Cortex of kidney (tissue), 1 donor: ENCODE data around the gene KANSL3.
"Not testable (repeated sequence)": the region's sequence is repeated elsewhere in the genome, so short reads cannot be mapped to it uniquely, and the experiment has no call there.

Source experiments
- DNase-seq: peaks from one replicate; lab custom pipeline; 2025; lab: John Stamatoyannopoulos, UW

KANSL3 gene

GRCh38 chr2:96557421-96557820, 80.7 kb downstream of the KANSL3 start:
- DNase-seq, result not testable (repeated sequence)

DNA sequence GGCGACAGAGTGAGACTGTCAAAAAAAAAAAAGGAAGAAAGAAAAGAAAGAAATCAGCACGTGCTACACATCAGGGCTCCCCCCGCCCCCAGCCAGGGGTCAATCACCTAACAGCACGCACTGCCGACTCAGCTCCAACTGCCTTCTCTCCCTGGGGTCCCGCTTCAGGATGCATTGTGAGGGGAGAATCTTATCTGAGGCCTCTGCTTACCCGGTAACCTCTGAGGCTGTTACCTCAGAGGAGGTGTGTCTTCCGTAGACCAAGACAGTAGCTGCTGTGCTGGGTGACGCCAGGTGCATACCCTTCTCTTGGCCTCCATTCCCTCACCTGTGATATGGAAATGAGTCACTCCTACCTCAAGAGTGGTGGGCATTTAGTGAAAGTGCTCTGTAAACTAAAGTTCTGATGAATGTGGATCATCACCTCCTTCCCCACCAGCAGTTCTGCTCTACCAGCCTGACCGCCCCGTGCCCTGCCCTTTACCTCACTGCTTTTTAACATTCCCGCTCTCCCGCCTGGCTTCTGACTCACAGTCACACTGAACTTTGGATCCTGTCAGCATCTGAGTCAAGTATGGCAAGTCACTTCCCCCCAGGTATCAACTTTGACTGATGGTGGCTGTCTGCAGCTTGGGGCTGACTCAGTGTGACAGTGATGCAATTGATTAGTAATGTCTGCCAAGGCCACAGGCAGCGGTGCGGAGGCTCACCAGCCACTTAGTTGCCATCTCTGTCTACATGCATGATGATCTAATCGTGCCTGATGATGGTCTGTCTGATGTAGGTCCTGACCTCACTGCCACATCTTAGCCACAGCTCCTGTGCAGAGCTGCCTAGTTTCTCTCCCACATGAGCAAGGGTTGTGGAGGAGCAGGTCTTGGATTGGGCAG, 81.4 kb downstream of the KANSL3 start:
- no peak for DNase-seq

- DNase-seq, result no peak
These were observed 82.9 kb downstream of the KANSL3 start for GRCh38 chr2:96555146-96555610.

GRCh38 chr2:96554293-96555145, 83.6 kb downstream of the KANSL3 start:
- no peak for DNase-seq

DNA sequence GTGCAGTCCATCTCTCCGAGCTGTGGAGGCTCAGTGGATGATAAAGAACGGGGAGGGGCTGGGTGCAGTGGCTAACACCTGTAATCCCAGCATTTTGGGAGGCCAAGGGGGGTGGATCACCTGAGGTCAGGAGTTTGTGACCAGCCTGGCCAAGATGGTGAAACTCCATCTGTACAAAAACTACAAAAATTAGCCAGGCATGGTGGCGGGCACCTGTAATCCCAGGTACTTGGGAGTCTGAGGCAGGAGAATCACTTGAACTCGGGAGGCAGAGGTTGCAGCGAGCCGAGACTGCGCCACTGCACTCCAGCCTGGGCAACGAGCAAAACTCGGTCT, 84.2 kb downstream of the KANSL3 start:
- not testable (repeated sequence) for DNase-seq

DNA sequence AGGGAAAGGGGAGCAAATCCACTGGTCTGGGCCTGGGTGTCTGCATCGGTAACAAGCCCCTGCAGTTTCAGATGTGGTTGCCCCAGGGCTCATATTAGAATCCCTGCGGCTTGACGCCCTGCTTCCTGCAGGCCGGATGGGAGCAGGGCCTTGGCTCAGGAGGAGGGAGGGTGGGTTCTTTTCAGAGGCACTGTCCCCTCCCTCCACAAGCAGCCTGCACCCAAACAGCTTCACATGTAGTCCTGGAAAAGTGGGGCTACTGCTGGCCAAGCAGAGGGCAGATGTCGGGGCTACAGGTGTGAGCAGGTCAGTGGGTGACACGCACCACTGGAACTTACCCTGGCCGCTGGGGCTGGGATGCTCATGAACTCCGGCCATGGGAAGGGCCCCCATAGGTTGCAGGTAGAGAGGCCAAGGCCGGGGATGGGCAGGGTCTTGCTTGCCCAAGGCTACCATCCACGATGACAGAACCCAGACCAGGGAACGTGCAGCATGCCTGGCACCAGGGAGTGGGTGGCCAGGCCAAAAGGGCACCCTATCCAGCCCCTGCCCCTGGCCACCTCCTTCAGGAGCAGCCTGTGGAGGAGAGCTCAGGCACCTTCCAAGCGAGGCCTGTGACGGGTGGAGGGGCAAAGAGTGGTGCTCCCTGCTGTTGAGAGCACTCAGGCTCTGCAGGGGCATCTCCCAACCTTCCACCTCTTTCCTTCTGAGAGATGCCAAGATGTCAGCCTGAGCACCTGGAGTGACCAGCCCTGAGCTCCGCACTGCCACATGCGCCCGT, 84.7 kb downstream of the KANSL3 start:
- no peak for DNase-seq

GRCh38 chr2:96552315-96553175, 85.6 kb downstream of the KANSL3 start:
- no peak for DNase-seq

DNA sequence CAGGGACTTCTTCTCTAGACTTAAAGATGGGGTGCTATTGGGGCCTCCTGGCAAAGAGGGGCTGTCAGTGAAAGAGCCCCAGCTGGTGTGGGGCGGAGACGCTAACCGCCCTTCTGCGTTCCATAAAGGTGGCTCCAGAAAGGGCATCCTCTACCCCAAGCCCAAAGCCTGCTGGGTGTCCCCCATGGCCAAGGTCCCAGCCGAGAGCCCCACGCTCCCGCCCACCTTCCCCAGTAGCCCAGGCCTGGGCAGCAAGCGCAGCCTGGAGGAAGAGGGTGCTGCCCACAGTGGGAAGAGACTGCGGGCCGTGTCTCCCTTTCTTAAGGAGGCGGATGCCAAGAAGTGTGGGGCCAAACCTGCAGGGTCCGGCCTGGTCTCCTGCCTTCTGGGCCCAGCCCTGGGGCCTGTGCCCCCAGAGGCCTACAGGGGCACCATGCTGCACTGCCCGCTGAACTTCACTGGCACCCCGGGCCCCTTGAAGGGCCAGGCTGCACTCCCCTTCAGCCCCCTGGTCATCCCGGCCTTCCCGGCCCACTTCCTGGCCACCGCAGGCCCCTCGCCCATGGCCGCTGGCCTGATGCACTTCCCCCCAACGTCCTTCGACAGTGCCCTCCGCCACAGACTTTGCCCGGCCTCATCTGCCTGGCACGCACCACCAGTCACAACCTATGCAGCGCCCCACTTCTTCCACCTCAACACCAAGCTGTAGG, 86.4 kb downstream of the KANSL3 start:
- no peak for DNase-seq

- no peak for DNase-seq
These were observed 87.1 kb downstream of the KANSL3 start for GRCh38 chr2:96550787-96551604.

DNA sequence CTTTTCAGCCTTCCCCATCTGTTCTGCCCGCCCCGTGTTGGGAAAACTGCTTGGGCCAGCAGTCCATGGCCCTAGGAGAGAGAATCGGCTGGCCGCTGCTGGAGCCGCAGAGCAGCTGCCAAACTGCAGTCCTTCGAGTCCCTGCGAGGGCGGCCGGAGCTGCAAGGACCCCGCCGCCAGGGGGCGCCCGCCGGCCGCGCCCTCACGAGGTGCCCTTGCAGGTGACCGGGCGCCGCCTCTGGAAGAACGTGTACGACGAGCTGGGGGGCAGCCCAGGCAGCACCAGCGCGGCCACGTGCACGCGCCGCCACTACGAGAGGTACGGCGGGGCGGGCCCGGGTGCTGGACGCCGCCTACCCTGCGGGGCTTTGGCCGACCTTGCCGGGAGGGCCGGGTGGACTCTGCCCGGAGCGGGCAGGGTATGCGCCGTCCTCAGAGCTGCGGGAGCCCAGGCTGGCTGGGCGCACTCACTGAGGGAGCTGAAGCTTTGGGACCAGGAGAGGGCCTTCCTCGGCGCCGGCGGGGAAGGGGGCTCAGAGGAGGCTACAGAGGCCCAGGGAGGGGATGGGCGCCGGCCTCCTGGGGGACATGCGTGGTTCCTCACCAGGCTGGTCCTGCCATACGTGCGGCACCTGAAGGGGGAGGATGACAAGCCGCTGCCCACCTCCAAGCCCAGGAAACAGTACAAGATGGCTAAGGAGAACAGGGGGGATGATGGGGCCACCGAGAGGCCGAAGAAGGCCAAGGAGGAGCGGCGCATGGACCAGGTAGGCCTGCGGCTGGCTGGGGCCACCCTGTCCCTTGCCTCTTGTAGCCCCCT, 87.9 kb downstream of the KANSL3 start:
- no peak for DNase-seq

DNA sequence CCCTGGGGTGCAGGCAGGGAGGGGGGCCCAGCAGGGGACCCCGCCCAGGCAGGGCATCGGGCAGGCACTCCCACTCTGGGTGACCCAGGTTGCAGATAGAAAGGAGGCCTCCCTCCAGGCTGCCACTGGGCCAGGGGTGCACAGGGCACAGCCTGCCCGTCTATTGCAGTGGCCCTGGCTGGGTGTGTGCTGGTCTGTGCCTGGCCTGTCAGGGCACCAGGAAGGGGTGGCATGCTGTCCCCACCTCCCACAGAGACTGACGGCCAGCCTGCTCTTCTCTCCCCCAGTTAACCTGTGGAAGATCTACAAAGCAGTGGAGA, 88.7 kb downstream of the KANSL3 start:
- DNase-seq, result no peak

GRCh38 chr2:96548558-96549465, 89.3 kb downstream of the KANSL3 start:
- no peak for DNase-seq

GRCh38 chr2:96547731-96548171, 90.4 kb downstream of the KANSL3 start:
- DNase-seq, result no peak

DNA sequence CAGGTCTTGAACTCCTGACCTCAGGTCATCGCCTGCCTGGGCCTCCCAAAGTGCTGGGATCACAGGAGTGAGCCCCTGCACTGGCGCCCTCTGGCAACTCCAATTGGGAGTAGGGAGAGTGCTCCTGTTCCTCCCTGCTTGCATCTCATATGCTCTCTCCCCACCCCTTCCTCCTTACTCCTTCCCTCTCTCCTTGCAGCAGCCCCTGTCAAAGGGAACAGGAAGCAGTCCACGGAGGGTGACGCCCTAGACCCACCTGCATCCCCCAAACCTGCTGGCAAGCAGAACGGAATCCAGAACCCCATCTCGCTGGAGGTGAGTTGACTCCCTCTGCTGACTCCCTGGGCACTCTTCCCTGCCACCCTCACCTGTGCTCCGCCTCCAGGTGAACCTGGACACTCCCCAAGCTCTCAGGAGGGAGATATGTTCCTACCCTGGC, 90.9 kb downstream of the KANSL3 start:
- DNase-seq, result no peak

DNA sequence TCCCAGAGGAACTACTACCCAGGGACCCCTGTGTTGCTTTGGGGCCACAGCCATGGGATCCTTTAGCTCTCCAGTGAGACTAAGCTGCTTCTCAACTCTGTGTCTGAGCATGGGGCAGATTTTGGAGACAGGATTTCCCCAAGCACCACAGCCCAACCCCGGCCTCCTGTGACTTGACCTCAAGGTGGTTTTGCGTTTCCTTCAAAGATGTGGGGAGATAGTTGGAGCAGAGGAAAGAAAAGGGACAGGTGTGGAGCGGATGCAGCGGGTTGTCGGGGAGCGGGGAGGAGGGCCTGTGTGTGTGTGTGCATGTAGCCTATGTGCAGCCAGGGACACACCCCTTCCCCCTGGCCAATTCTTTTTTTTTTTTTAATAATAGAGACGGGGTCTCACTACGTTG, 91.3 kb downstream of the KANSL3 start:
- DNase-seq, result no peak

DNA sequence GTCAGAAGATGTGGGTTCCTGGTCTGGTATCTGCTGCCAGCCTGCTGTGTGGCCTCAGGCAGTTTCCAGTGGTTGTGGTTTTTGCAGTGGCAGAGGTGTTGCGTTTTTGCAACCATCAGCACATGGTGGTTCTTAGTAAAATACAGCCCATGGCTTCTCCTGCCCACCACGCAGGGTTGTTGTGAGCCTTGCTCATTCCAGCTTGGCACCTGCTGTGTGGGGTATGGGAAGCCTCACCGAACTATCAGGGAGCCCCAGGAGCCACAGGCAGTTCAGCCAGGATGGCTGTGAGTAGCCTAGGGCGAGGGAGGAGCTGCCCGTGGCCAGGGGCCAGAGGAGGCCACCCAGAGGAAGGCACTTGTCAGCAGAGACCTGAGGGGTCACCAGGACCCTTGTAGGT, 91.8 kb downstream of the KANSL3 start:
- no peak for DNase-seq
